ENCODE results near the gene SELENOV. TPM values are rescaled to one million over a fixed set of nuclear protein-coding genes. Genes with fewer than 3 reads are reported as not detected.
"Not testable (repeated sequence)": the region's sequence is repeated elsewhere in the genome, so short reads cannot be mapped to it uniquely, and the experiment has no call there.

Gene SELENOV
- total and polyA plus RNA-seq, 9 of the 15 experiments (the other 6 are each of a cell fraction or from before 2014, with no cell fraction given), result 0.04 to 0.09 (median 0.06) TPM; not detected in 4

DNA sequence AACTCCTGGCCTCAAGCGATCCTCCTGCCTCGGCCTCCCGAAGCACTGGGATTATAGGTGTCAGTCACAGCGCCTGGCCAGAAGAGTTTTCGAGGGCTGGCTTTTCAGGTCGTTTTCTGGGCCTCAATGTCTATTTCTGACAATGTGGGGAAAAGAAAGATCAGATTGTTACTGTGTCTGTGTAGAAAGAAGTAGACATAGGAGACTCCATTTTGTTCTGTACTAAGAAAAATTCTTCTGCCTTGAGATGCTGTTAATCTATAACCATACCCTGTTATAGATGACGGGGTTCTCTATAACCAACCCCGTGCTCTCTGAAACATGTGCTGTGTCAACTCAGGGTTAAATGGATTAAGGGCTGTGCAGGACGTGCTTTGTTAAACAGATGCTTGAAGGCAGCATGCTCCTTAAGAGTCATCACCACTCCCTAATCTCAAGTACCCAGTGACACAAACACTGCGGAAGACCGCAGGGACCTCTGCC lies 35.6 kb upstream of the SELENOV start (continued):
- TF ChIP-seq, protein P1, sequence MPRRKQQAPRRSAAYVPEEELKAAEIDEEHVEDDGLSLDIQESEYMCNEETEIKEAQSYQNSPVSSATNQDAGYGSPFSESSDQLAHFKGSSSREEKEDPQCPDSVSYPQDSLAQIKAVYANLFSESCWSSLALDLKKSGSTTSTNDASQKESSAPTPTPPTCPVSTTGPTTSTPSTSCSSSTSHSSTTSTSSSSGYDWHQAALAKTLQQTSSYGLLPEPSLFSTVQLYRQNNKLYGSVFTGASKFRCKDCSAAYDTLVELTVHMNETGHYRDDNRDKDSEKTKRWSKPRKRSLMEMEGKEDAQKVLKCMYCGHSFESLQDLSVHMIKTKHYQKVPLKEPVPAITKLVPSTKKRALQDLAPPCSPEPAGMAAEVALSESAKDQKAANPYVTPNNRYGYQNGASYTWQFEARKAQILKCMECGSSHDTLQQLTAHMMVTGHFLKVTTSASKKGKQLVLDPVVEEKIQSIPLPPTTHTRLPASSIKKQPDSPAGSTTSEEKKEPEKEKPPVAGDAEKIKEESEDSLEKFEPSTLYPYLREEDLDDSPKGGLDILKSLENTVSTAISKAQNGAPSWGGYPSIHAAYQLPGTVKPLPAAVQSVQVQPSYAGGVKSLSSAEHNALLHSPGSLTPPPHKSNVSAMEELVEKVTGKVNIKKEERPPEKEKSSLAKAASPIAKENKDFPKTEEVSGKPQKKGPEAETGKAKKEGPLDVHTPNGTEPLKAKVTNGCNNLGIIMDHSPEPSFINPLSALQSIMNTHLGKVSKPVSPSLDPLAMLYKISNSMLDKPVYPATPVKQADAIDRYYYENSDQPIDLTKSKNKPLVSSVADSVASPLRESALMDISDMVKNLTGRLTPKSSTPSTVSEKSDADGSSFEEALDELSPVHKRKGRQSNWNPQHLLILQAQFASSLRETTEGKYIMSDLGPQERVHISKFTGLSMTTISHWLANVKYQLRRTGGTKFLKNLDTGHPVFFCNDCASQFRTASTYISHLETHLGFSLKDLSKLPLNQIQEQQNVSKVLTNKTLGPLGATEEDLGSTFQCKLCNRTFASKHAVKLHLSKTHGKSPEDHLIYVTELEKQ (CRISPR knock-in tag; IDR thresholded peaks at IDR 0.05), result peak; percentile 66; the same call in 1 of the 2 replicates
- TF ChIP-seq, protein P2, sequence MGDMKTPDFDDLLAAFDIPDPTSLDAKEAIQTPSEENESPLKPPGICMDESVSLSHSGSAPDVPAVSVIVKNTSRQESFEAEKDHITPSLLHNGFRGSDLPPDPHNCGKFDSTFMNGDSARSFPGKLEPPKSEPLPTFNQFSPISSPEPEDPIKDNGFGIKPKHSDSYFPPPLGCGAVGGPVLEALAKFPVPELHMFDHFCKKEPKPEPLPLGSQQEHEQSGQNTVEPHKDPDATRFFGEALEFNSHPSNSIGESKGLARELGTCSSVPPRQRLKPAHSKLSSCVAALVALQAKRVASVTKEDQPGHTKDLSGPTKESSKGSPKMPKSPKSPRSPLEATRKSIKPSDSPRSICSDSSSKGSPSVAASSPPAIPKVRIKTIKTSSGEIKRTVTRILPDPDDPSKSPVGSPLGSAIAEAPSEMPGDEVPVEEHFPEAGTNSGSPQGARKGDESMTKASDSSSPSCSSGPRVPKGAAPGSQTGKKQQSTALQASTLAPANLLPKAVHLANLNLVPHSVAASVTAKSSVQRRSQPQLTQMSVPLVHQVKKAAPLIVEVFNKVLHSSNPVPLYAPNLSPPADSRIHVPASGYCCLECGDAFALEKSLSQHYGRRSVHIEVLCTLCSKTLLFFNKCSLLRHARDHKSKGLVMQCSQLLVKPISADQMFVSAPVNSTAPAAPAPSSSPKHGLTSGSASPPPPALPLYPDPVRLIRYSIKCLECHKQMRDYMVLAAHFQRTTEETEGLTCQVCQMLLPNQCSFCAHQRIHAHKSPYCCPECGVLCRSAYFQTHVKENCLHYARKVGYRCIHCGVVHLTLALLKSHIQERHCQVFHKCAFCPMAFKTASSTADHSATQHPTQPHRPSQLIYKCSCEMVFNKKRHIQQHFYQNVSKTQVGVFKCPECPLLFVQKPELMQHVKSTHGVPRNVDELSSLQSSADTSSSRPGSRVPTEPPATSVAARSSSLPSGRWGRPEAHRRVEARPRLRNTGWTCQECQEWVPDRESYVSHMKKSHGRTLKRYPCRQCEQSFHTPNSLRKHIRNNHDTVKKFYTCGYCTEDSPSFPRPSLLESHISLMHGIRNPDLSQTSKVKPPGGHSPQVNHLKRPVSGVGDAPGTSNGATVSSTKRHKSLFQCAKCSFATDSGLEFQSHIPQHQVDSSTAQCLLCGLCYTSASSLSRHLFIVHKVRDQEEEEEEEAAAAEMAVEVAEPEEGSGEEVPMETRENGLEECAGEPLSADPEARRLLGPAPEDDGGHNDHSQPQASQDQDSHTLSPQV (IDR thresholded peaks at IDR 0.05), result peak; percentile 98
- TF ChIP-seq ZBTB17 (CRISPR knock-in tag; IDR thresholded peaks at IDR 0.05) (0 out of 2 replicates have a peak, but pooled peaks have one; percentile 73), PTRF (tag; IDR thresholded peaks at IDR 0.05) (peak; percentile 90), ZNF76 (CRISPR knock-in tag; IDR thresholded peaks at IDR 0.05; ENCODE audit: borderline replicate concordance) (peak; percentile 46; the same call in 1 of the 2 replicates), NR4A1 (tag; IDR thresholded peaks at IDR 0.05) (peak; percentile 92), PYGO2 (tag; IDR thresholded peaks at IDR 0.05) (peak; percentile 52; the same call in 1 of the 2 replicates), L3MBTL2 (IDR thresholded peaks at IDR 0.05) (peak; percentile 45; the same call in 1 of the 2 replicates)
- TF ChIP-seq, protein P3, sequence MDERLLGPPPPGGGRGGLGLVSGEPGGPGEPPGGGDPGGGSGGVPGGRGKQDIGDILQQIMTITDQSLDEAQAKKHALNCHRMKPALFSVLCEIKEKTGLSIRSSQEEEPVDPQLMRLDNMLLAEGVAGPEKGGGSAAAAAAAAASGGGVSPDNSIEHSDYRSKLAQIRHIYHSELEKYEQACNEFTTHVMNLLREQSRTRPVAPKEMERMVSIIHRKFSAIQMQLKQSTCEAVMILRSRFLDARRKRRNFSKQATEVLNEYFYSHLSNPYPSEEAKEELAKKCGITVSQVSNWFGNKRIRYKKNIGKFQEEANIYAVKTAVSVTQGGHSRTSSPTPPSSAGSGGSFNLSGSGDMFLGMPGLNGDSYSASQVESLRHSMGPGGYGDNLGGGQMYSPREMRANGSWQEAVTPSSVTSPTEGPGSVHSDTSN (CRISPR knock-in tag; IDR thresholded peaks at IDR 0.05; ENCODE audit: low read depth), result not testable (repeated sequence)
- TF ChIP-seq, protein P3 (tag; conservative IDR thresholded peaks at IDR 0.05; ENCODE audit: low read depth), result peak; percentile 28; the same call in 1 of the 2 replicates
- not testable (repeated sequence) for TF ChIP-seq NR4A1 (CRISPR knock-in tag; IDR thresholded peaks at IDR 0.05)
- TF ChIP-seq, protein P4, sequence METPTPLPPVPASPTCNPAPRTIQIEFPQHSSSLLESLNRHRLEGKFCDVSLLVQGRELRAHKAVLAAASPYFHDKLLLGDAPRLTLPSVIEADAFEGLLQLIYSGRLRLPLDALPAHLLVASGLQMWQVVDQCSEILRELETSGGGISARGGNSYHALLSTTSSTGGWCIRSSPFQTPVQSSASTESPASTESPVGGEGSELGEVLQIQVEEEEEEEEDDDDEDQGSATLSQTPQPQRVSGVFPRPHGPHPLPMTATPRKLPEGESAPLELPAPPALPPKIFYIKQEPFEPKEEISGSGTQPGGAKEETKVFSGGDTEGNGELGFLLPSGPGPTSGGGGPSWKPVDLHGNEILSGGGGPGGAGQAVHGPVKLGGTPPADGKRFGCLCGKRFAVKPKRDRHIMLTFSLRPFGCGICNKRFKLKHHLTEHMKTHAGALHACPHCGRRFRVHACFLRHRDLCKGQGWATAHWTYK (CRISPR knock-in tag; IDR thresholded peaks at IDR 0.05), result 0 out of 2 replicates have a peak, but pooled peaks have one; percentile 51
- TF ChIP-seq, protein P5, sequence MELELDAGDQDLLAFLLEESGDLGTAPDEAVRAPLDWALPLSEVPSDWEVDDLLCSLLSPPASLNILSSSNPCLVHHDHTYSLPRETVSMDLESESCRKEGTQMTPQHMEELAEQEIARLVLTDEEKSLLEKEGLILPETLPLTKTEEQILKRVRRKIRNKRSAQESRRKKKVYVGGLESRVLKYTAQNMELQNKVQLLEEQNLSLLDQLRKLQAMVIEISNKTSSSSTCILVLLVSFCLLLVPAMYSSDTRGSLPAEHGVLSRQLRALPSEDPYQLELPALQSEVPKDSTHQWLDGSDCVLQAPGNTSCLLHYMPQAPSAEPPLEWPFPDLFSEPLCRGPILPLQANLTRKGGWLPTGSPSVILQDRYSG (tag; conservative IDR thresholded peaks at IDR 0.05; ENCODE audit: low read depth), result peak; percentile 83

All from K562 (cell line).